Neural cell (in vitro differentiated cells): ENCODE measurements around the gene CA14. TPM values are rescaled to one million over a fixed set of nuclear protein-coding genes. Genes with fewer than 3 reads are reported as not detected.

Source experiments
- polyA plus RNA-seq: library from polyadenylated mRNA; depleted of rRNA; stranded (reverse); fragments of >200 nt; gene quantifications from 2 replicates; pipeline ENCODE4 v1.2.3, GENCODE V29; 2014
- small RNA-seq, 3 experiments: library from RNA; depleted of rRNA; stranded (forward); fragments of <200 nt; gene quantifications; one replicate each; pipeline ENCODE3, GENCODE V24; 2012

CA14 gene
- polyA plus RNA-seq, 1 donor from 2014 or later, result 1.1 TPM

Small RNA genes lying within 50 kb of the gene (small RNA-seq; reads per million reads assigned to genes)
- gene RN7SL480P (0.03 to 1.2 (median 0.08) reads per million in 3 experiments), gene RNU2-17P (0.13 to 393 (median 7.5) reads per million in 3 experiments)

Other genes with a start within 250 kb of the CA14 start
- gene OTUD7B, start 247.0 kb upstream of the CA14 start, polyA plus RNA-seq, result 2.1 and 5.4 TPM in 2 replicates
- 150 and 174 TPM in 2 replicates for gene VPS45, start 190.0 kb upstream of the CA14 start, polyA plus RNA-seq
- gene PLEKHO1, start 107.9 kb upstream of the CA14 start, polyA plus RNA-seq, result 203 and 213 TPM in 2 replicates
- gene ANP32E, start 21.7 kb upstream of the CA14 start, polyA plus RNA-seq, result 16.6 and 17.9 TPM in 2 replicates
- 164 and 167 TPM in 2 replicates for gene APH1A, start 11.2 kb downstream of the CA14 start, polyA plus RNA-seq
- gene C1orf54, start 15.0 kb downstream of the CA14 start, polyA plus RNA-seq, result 2.6 and 17.1 TPM in 2 replicates
- 7.3 and 9.1 TPM in 2 replicates for gene CIART, start 24.8 kb downstream of the CA14 start, polyA plus RNA-seq
- 170 TPM in 2 replicates for gene MRPS21, start 36.1 kb downstream of the CA14 start, polyA plus RNA-seq
- gene PRPF3, start 63.8 kb downstream of the CA14 start, polyA plus RNA-seq, result 86.1 and 92.1 TPM in 2 replicates
- gene RPRD2, start 106.4 kb downstream of the CA14 start, polyA plus RNA-seq, result 7.2 and 8.6 TPM in 2 replicates
- 19.4 and 22.8 TPM in 2 replicates for gene TARS2, start 229.6 kb downstream of the CA14 start, polyA plus RNA-seq